Mesendoderm (in vitro differentiated cells): Measurements from ENCODE around the gene PSMB1.
"Not testable (repeated sequence)": the region's sequence is repeated elsewhere in the genome, so short reads cannot be mapped to it uniquely, and the experiment has no call there.

Experiments
- DNase-seq: peaks from one replicate; pipeline ENCODE4 v3.0.0; 2013
- H2AK5ac ChIP-seq: 2 replicates; pipeline ENCODE4 v1.6.1; 2013; ENCODE audit warnings: low read length, inconsistent platforms
- H2BK120ac ChIP-seq: 2 replicates; pipeline ENCODE4 v1.6.1; 2013; ENCODE audit warnings: low read depth, mild to moderate bottlenecking, low read length, moderate library complexity, mixed read lengths
- H2BK15ac ChIP-seq: replicated peaks from 2 replicates; pipeline ENCODE4 v1.6.1; 2013; ENCODE audit warnings: low read depth, mild to moderate bottlenecking, moderate library complexity
- H2BK5ac ChIP-seq: 2 replicates; pipeline ENCODE4 v1.6.1; 2013; ENCODE audit warnings: low read length, inconsistent platforms
- H3K18ac ChIP-seq: 2 replicates; pipeline ENCODE4 v1.6.1; 2013; ENCODE audit warnings: mild to moderate bottlenecking, low read length, mixed read lengths
- H3K23ac ChIP-seq: one replicate; pipeline ENCODE4 v1.6.1; 2013; ENCODE audit warnings: low read length
- H3K27ac ChIP-seq: 2 replicates; pipeline ENCODE4 v1.5.1; 2013; ENCODE audit warnings: low read depth, mild to moderate bottlenecking, inconsistent platforms, low read length, moderate library complexity
- H3K27me3 ChIP-seq: 2 replicates; pipeline ENCODE4 v1.6.1; 2013; ENCODE audit warnings: low read length, control low read depth, mild to moderate bottlenecking, inconsistent platforms; ENCODE audit not compliant: insufficient read depth, poor library complexity
- H3K36me3 ChIP-seq: 2 replicates; pipeline ENCODE4 v1.6.1; 2013; ENCODE audit warnings: low read length, inconsistent platforms; ENCODE audit not compliant: control insufficient read depth, insufficient read depth
- H3K4ac ChIP-seq: one replicate; pipeline ENCODE4 v1.6.1; 2013; ENCODE audit warnings: low read depth, mild to moderate bottlenecking, low read length, moderate library complexity
- H3K4me1 ChIP-seq: 2 replicates; pipeline ENCODE4 v1.6.1; 2013; ENCODE audit warnings: low read depth, low read length, inconsistent platforms; ENCODE audit not compliant: control insufficient read depth
- H3K4me2 ChIP-seq: 2 replicates; pipeline ENCODE4 v1.6.1; 2013; ENCODE audit warnings: low read length
- H3K4me3 ChIP-seq: 2 replicates; pipeline ENCODE4 v1.5.1; 2013; ENCODE audit warnings: mild to moderate bottlenecking, low read length
- H3K56ac ChIP-seq: one replicate; pipeline ENCODE4 v1.6.1; 2013; ENCODE audit warnings: low read length
- H3K79me1 ChIP-seq: 2 replicates; pipeline ENCODE4 v1.6.1; 2013; ENCODE audit warnings: low read length, inconsistent platforms
- H3K79me2 ChIP-seq: 2 replicates; pipeline ENCODE4 v1.6.1; 2013; ENCODE audit warnings: mild to moderate bottlenecking, low read length; ENCODE audit not compliant: control insufficient read depth, insufficient read depth
- H3K9ac ChIP-seq: 2 replicates; pipeline ENCODE4 v1.6.1; 2013; ENCODE audit warnings: low read length, inconsistent platforms
- H4K5ac ChIP-seq: one replicate; pipeline ENCODE4 v1.6.1; 2013; ENCODE audit warnings: low read length
- H4K8ac ChIP-seq: one replicate; pipeline ENCODE4 v1.6.1; 2013; ENCODE audit warnings: low read depth, mild to moderate bottlenecking, control low read depth, low read length, moderate library complexity
- WGBS: extraction: QIAGEN DNeasy Blood & Tissue Kit; methylation state at CpG from one replicate; pipeline ENCODE4 v1.1.7; 2013; ENCODE audit warnings: low lambda C conversion rate, missing lambda C conversion rate; ENCODE audit not compliant: insufficient coverage; ENCODE audit errors: extremely low coverage; 5-methylcytosine and 5-hydroxymethylcytosine counted together

Gene PSMB1

DNA sequence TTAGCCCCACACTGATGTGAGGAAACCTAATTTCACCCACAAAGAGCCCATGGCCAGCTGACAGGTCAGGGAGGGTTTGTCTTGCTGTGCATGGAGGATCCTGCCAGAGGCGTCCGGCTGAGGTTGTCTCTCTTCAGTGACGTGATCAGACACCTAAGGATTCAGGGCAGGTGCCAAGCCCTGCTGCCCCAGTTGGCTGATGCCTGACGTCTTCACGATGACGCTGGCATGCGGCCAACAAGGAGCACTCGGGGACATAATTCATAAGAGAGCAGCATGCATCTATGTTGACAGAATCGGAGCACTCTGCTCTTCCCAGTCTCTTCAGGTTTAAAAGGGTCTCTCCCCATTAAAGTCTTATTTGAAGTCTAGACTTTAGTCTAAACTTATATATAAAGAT lies 47.8 kb downstream of the PSMB1 start:
- Histone ChIP-seq H4K5ac (no peak overlapping the region), H3K79me1 (no peaks in the 10 kb centered on the region), H3K18ac (no peak overlapping the region), H2BK15ac (no peak overlapping the region), H3K9ac (no peak overlapping the region), H2BK5ac (no peak overlapping the region), H3K23ac (no peak overlapping the region), H3K4ac (no peak overlapping the region), H4K8ac (no peak overlapping the region), H3K79me2 (no peaks in the 10 kb centered on the region), H3K4me3 (no peak overlapping the region), H3K4me1 (no peaks in the 10 kb centered on the region), H3K36me3 (no peaks in the 10 kb centered on the region), H3K27ac (no peak overlapping the region), H2AK5ac (no peak overlapping the region), H3K27me3 (no peaks in the 10 kb centered on the region), H3K4me2 (no peak overlapping the region), H2BK120ac (no peak overlapping the region), H3K56ac (no peak overlapping the region)
- no peak for DNase-seq
- no CpG with 5 or more reads among the region's 9 CpGs for WGBS

DNA sequence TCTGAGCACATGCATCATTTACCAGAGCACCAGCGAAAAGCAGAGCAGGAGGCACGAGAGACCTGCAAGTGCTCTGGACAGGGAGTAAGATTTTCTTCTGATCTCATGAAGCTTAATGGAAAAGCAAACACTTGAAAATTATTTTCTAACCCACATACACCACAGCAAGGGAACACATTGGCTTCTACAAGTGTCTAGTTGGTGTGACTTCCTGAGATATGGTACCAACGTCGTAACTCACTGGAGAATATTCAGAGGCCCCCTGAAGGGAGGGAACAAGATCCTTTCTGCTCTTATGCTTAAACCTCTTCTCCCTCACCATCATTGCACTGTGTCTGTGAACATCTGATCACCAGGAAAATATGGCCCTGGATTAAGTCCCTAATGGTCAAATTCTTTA lies 48.6 kb downstream of the PSMB1 start:
- Histone ChIP-seq H3K4me3 (no peak overlapping the region), H3K4ac (no peak overlapping the region), H3K18ac (no peak overlapping the region), H3K27ac (no peak overlapping the region), H3K27me3 (no peaks in the 10 kb centered on the region), H3K36me3 (no peaks in the 10 kb centered on the region), H2AK5ac (no peak overlapping the region), H2BK120ac (no peak overlapping the region), H3K4me2 (no peak overlapping the region), H2BK15ac (no peak overlapping the region), H4K8ac (no peak overlapping the region), H3K4me1 (no peaks in the 10 kb centered on the region), H2BK5ac (no peak overlapping the region), H3K79me1 (no peaks in the 10 kb centered on the region), H3K56ac (no peak overlapping the region), H3K79me2 (no peaks in the 10 kb centered on the region), H3K23ac (no peak overlapping the region), H3K9ac (no peak overlapping the region), H4K5ac (no peak overlapping the region)
- WGBS, result no CpG with 5 or more reads among the region's 4 CpGs
- DNase-seq, result no peak

DNA sequence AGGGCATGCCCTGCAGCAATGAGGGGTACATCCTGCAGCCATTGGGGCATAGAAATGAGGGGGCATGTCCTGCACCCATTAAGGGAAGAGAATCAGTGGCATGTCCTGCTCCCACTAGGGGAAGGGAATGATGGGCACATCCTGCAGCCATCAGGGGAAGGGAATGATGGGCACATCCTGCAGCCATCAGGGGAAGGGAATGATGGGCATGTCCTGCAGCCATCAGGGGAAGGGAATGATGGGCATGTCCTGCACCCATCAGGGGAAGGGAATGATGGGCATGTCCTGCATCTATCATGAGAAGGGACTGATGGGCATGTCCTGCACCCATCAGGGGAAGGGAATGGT lies 49.7 kb downstream of the PSMB1 start:
- H4K5ac ChIP-seq, result no peak overlapping the region
- no peak overlapping the region for H3K4me2 ChIP-seq
- H3K56ac ChIP-seq, result no peak overlapping the region
- H2BK120ac ChIP-seq, result no peak overlapping the region
- H3K4me3 ChIP-seq, result no peak overlapping the region
- no peak overlapping the region for H3K9ac ChIP-seq
- no peaks in the 10 kb centered on the region for H3K4me1 ChIP-seq
- no peaks in the 10 kb centered on the region for H3K79me2 ChIP-seq
- H3K27ac ChIP-seq, result no peak overlapping the region
- no peaks in the 10 kb centered on the region for H3K79me1 ChIP-seq
- H3K4ac ChIP-seq, result no peak overlapping the region
- H3K23ac ChIP-seq, result no peak overlapping the region
- H3K27me3 ChIP-seq, result no peaks in the 10 kb centered on the region
- no peak for DNase-seq
- H4K8ac ChIP-seq, result no peak overlapping the region
- no peak overlapping the region for H3K18ac ChIP-seq
- H2BK15ac ChIP-seq, result no peak overlapping the region
- no peak overlapping the region for H2AK5ac ChIP-seq
- no peaks in the 10 kb centered on the region for H3K36me3 ChIP-seq
- H2BK5ac ChIP-seq, result no peak overlapping the region

DNA sequence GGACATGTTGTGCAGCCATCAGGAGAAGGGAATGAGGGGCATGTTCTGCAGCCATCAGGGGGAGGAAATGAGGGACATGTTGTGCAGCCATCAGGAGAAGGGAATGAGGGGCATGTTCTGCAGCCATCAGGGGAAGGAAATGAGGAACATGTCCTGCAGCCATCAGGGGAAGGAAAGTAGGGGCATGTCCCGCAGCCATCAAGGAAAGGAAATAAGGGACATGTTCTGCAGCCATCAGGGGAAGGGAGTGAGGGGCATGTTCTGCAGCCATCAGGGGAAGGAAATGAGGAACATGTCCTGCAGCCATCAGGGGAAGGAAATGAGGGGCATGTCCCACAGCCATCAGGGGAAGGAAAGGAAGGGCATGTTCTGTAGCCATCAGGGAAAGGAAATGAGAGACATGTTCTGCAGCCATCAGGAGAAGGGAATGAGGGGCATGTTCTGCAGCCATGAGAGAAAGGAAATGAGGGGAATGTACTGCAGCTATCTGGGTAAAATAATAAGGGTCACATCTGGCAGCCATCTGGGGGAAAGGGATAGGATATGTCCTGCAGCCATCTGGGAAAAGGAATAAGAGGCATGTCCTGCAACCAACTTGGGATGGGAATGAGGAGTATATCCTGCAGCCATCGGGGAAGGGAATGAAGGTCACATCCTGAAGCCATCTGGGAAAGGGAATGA lies 50.2 kb downstream of the PSMB1 start:
- H3K27me3 ChIP-seq, DNase-seq, H3K4me1 ChIP-seq, H3K36me3 ChIP-seq, H2BK5ac ChIP-seq, H3K79me1 ChIP-seq, H2BK15ac ChIP-seq, H4K5ac ChIP-seq, H3K79me2 ChIP-seq, H3K18ac ChIP-seq, H3K23ac ChIP-seq, H2BK120ac ChIP-seq, H3K4ac ChIP-seq, H3K27ac ChIP-seq, H3K4me2 ChIP-seq, H4K8ac ChIP-seq, H3K4me3 ChIP-seq, H3K9ac ChIP-seq, H3K56ac ChIP-seq, H2AK5ac ChIP-seq: not testable (repeated sequence)
- no CpG with 5 or more reads among the region's 2 CpGs for WGBS

DNA sequence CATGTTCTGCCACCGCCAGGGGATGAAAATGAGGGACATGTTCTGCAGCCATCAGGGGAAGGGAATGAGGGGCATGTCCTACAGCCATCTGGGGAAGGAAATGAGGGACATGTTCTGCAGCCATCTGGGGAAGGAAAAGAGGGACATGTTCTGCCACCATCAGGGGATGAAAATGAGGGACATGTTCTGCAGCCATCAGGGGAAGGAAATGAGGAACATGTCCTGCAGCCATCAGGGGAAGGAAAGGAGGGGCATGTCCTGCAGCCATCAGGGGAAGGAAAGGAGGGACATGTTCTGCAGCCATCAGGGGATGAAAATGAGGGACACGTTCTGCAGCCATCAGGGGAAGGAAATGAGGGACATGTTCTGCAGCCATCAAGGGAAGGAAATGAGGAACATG lies 50.8 kb downstream of the PSMB1 start:
- H3K4me1 ChIP-seq, H3K4me2 ChIP-seq, H3K4ac ChIP-seq, H3K18ac ChIP-seq, H3K27ac ChIP-seq, H3K79me2 ChIP-seq, DNase-seq, H3K56ac ChIP-seq, H2AK5ac ChIP-seq, H3K23ac ChIP-seq, H4K5ac ChIP-seq, H4K8ac ChIP-seq, H3K4me3 ChIP-seq, H3K9ac ChIP-seq, H2BK15ac ChIP-seq, H3K79me1 ChIP-seq, H2BK5ac ChIP-seq, H2BK120ac ChIP-seq, H3K36me3 ChIP-seq, H3K27me3 ChIP-seq: not testable (repeated sequence)
- WGBS, result no CpG with 5 or more reads among the region's 2 CpGs

DNA sequence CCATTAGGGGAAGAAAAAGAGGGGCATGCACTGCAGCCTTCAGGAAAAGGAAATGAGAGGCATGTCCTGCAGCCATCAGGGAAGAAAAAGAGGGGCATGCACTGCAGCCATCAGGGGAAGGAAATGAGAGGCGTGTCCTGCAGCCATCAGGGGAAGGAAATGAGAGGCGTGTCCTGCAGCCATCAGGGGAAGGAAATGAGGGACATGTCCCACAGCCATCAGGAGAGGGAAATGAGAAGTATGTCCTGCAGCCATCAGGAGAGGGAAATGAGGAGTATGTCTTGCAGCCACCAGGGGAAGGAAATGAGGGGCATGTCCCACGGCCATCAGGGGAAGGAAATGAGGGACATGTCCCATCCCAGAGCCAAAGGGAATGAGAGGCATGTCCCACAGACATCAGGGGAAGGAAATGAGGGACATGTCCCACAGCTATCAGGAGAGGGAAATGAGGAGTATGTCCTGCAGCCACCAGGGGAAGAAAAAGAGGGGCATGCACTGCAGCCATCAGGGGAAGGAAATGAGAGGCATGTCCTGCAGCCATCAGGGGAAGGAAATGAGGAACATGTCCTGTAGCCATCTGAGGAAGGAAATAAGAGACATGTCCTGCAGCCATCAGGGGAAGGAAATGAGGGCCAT lies 52.0 kb downstream of the PSMB1 start:
- no peak overlapping the region for H3K4me3 ChIP-seq
- no peak overlapping the region for H2BK120ac ChIP-seq
- H4K8ac ChIP-seq, result no peak overlapping the region
- no peak overlapping the region for H3K9ac ChIP-seq
- H3K79me2 ChIP-seq, result no peaks in the 10 kb centered on the region
- no peak for DNase-seq
- no peak overlapping the region for H3K4ac ChIP-seq
- no peaks in the 10 kb centered on the region for H3K79me1 ChIP-seq
- H3K18ac ChIP-seq, result no peak overlapping the region
- H3K27me3 ChIP-seq, result no peaks in the 10 kb centered on the region
- WGBS, result no CpG with 5 or more reads among the region's 3 CpGs
- H3K4me2 ChIP-seq, result no peak overlapping the region
- no peak overlapping the region for H2BK5ac ChIP-seq
- peaks cover 2% of the 10 kb centered on the region for H3K4me1 ChIP-seq
- no peak overlapping the region for H3K27ac ChIP-seq
- H3K56ac ChIP-seq, result no peak overlapping the region
- no peaks in the 10 kb centered on the region for H3K36me3 ChIP-seq
- H3K23ac ChIP-seq, result no peak overlapping the region
- H4K5ac ChIP-seq, result no peak overlapping the region
- H2AK5ac ChIP-seq, result no peak overlapping the region
- no peak overlapping the region for H2BK15ac ChIP-seq
